GM12878 (cell line): ENCODE measurements around the gene LENG1. TPM values are rescaled to one million over a fixed set of nuclear protein-coding genes. Genes with fewer than 3 reads are reported as not detected.

Source experiments
- CBX3 ChIP-seq: fragments of 200-600 bp; sonication (generic); IDR thresholded peaks from 2 replicates; pipeline ENCODE4 v1.6.1; 2016; ENCODE audit warnings: low read depth, borderline replicate concordance
- CBX5 ChIP-seq: sonication (generic); IDR thresholded peaks from 2 replicates; pipeline ENCODE4 v1.6.1; 2016; ENCODE audit warnings: low read depth, moderate library complexity, mild to moderate bottlenecking, inconsistent platforms
- CEBPZ ChIP-seq: fragments of 150-350 bp; IDR thresholded peaks from 2 replicates; pipeline ENCODE4 v1.6.1; 2016; ENCODE audit warnings: low read depth, low read length
- HDGF ChIP-seq: fragments of 450-650 bp; IDR thresholded peaks from 2 replicates; pipeline ENCODE4 v1.6.1; 2016; ENCODE audit warnings: antibody characterized with exemption
- KAT2A ChIP-seq: conservative IDR thresholded peaks from 2 replicates; pipeline ENCODE4 v1.6.1; 2011; ENCODE audit warnings: low read depth, low read length; ENCODE audit not compliant: control insufficient read depth
- NFYA ChIP-seq: IDR thresholded peaks from 2 replicates; pipeline ENCODE4 v1.6.1; 2011; ENCODE audit warnings: low read depth, mild to moderate bottlenecking, low read length, improper control_type of control experiment, borderline replicate concordance
- POLR2AphosphoS2 ChIP-seq: IDR thresholded peaks from 2 replicates; pipeline ENCODE4 v1.6.1; 2011; ENCODE audit warnings: low read depth, mild to moderate bottlenecking, low read length, improper control_type of control experiment, moderate library complexity
- RAD51 ChIP-seq: fragments of 450-650 bp; IDR thresholded peaks from 2 replicates; pipeline ENCODE4 v1.6.1; 2016; ENCODE audit warnings: moderate library complexity, mild to moderate bottlenecking, inconsistent platforms
- RB1 ChIP-seq: fragments of 450-650 bp; formaldehyde crosslinking; IDR thresholded peaks from 2 replicates; pipeline ENCODE4 v1.6.1; 2017; ENCODE audit warnings: mild to moderate bottlenecking, borderline replicate concordance
- SMAD1 ChIP-seq: fragments of 450-650 bp; IDR thresholded peaks from 2 replicates; pipeline ENCODE4 v1.6.1; 2018; ENCODE audit warnings: mild to moderate bottlenecking, low read depth; ENCODE audit not compliant: partially characterized antibody
- SREBF1 ChIP-seq: IDR thresholded peaks from 2 replicates; pipeline ENCODE4 v1.6.1; 2012; ENCODE audit warnings: mild to moderate bottlenecking, low read length
- SUPT20H ChIP-seq: IDR thresholded peaks from 2 replicates; pipeline ENCODE4 v1.6.1; 2011; ENCODE audit warnings: low read depth, mild to moderate bottlenecking, low read length, moderate library complexity, borderline replicate concordance; ENCODE audit not compliant: control insufficient read depth
- ZBTB33 ChIP-seq: fragments of 450-650 bp; IDR thresholded peaks from 2 replicates; pipeline ENCODE4 v1.6.1; 2017; ENCODE audit warnings: mild to moderate bottlenecking
- ZNF24 ChIP-seq: fragments of 450-650 bp; IDR thresholded peaks from 2 replicates; pipeline ENCODE4 v1.6.1; 2017; ENCODE audit warnings: antibody characterized with exemption, mild to moderate bottlenecking
- polyA plus RNA-seq, 11 experiments: library from polyadenylated mRNA; depleted of rRNA in 4 of 11; unstranded in 6 of 11; stranded (reverse) in 5 of 11; fragments of >200 nt; fragmentation: Nextera tagmentation in 4 of 11; fragmentation: Illumina TruSeq in 1 of 11; extraction: Ambion mirVana in 4 of 11; extraction: Trizol in 1 of 11; gene quantifications; 1 replicate in 1 of 11; 2 replicates in 10 of 11; pipeline versions ENCODE4 v1.2.1 to v1.2.3, GENCODE V29; 2011 to 2016; ENCODE audit warnings: inconsistent platforms in 2 of 11, missing spikeins in 2 of 11, low read depth in 1 of 11
- total RNA-seq, 4 experiments: library from RNA; depleted of rRNA in 3 of 4; stranded (reverse); fragments of >200 nt in 3 of 4; fragmentation: Illumina TruSeq in 1 of 4; extraction: Trizol in 1 of 4; gene quantifications; 2 replicates each; pipeline versions ENCODE4 v1.2.1 to v1.2.3, GENCODE V29; 2013 to 2021
- TF ChIP-seq, protein P1 (sequence below): fragments of 450-650 bp; IDR thresholded peaks from 2 replicates; pipeline ENCODE4 v1.6.1; 2014; ENCODE audit warnings: mild to moderate bottlenecking
- TF ChIP-seq, protein P2 (sequence below): fragments of 450-650 bp; IDR thresholded peaks from 2 replicates; pipeline ENCODE4 v1.6.1; 2017; ENCODE audit warnings: mild to moderate bottlenecking, moderate library complexity
- TF ChIP-seq, protein P3 (sequence below): IDR thresholded peaks from 2 replicates; pipeline ENCODE4 v1.6.1; 2012; ENCODE audit warnings: low read depth, low read length, improper control_type of control experiment

The LENG1 gene
- total and polyA plus RNA-seq, 10 of the 15 experiments (the other 5 are each of a cell fraction or from before 2014, with no cell fraction given), result 0.21 to 10.8 (median 5.8) TPM

GRCh38 chr19:54136864-54137698, 22.4 kb downstream of the LENG1 start (continued):
- TF ChIP-seq, protein P1, sequence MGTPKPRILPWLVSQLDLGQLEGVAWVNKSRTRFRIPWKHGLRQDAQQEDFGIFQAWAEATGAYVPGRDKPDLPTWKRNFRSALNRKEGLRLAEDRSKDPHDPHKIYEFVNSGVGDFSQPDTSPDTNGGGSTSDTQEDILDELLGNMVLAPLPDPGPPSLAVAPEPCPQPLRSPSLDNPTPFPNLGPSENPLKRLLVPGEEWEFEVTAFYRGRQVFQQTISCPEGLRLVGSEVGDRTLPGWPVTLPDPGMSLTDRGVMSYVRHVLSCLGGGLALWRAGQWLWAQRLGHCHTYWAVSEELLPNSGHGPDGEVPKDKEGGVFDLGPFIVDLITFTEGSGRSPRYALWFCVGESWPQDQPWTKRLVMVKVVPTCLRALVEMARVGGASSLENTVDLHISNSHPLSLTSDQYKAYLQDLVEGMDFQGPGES, result peak; percentile 99
- TF ChIP-seq, protein P2, sequence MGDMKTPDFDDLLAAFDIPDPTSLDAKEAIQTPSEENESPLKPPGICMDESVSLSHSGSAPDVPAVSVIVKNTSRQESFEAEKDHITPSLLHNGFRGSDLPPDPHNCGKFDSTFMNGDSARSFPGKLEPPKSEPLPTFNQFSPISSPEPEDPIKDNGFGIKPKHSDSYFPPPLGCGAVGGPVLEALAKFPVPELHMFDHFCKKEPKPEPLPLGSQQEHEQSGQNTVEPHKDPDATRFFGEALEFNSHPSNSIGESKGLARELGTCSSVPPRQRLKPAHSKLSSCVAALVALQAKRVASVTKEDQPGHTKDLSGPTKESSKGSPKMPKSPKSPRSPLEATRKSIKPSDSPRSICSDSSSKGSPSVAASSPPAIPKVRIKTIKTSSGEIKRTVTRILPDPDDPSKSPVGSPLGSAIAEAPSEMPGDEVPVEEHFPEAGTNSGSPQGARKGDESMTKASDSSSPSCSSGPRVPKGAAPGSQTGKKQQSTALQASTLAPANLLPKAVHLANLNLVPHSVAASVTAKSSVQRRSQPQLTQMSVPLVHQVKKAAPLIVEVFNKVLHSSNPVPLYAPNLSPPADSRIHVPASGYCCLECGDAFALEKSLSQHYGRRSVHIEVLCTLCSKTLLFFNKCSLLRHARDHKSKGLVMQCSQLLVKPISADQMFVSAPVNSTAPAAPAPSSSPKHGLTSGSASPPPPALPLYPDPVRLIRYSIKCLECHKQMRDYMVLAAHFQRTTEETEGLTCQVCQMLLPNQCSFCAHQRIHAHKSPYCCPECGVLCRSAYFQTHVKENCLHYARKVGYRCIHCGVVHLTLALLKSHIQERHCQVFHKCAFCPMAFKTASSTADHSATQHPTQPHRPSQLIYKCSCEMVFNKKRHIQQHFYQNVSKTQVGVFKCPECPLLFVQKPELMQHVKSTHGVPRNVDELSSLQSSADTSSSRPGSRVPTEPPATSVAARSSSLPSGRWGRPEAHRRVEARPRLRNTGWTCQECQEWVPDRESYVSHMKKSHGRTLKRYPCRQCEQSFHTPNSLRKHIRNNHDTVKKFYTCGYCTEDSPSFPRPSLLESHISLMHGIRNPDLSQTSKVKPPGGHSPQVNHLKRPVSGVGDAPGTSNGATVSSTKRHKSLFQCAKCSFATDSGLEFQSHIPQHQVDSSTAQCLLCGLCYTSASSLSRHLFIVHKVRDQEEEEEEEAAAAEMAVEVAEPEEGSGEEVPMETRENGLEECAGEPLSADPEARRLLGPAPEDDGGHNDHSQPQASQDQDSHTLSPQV, result no peak
- TF ChIP-seq SREBF1 (no peak), SMAD1 (no peak), POLR2AphosphoS2 (no peak), RB1 (no peak), NFYA (peak; percentile 88), KAT2A (no peak), RAD51 (no peak), CBX5 (no peak), CEBPZ (peak; percentile 94), ZBTB33 (no peak), ZNF24 (no peak), SUPT20H (no peak), CBX3 (no peak), HDGF (peak; percentile 97)
- TF ChIP-seq, protein P3, sequence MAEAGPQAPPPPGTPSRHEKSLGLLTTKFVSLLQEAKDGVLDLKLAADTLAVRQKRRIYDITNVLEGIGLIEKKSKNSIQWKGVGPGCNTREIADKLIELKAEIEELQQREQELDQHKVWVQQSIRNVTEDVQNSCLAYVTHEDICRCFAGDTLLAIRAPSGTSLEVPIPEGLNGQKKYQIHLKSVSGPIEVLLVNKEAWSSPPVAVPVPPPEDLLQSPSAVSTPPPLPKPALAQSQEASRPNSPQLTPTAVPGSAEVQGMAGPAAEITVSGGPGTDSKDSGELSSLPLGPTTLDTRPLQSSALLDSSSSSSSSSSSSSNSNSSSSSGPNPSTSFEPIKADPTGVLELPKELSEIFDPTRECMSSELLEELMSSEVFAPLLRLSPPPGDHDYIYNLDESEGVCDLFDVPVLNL, result peak; percentile 81
